Liver (tissue), 9 donors: ENCODE data around the gene HID1. TPM values are rescaled to one million over a fixed set of nuclear protein-coding genes. Genes with fewer than 3 reads are reported as not detected.

Experiments used
- DNase-seq: peaks from one replicate; pipeline ENCODE4 v3.0.0-alpha.2; 2017; ENCODE audit warnings: low spot score
- H3K27ac ChIP-seq, 2 donors: one replicate each; pipeline ENCODE4 v1.7.0; 2013; ENCODE audit warnings: inconsistent platforms in 2 of 2, low read length in 2 of 2, control low read depth in 1 of 2, low read depth in 1 of 2, mild to moderate bottlenecking in 1 of 2
- H3K27me3 ChIP-seq, 4 donors: one replicate each; pipeline versions ENCODE4 v1.6.1 to v1.7.0; 2013; ENCODE audit warnings: low read length in 3 of 4, inconsistent platforms in 1 of 4, mild to moderate bottlenecking in 1 of 4, moderate library complexity in 1 of 4; ENCODE audit not compliant: control insufficient read depth in 4 of 4, insufficient read depth in 4 of 4
- H3K36me3 ChIP-seq, 4 donors: one replicate each; pipeline versions ENCODE4 v1.6.1 to v1.7.0; 2013; ENCODE audit warnings: low read length in 3 of 4, mild to moderate bottlenecking in 3 of 4, low read depth in 1 of 4, moderate library complexity in 1 of 4; ENCODE audit not compliant: control insufficient read depth in 4 of 4, insufficient read depth in 3 of 4
- H3K4me1 ChIP-seq, 4 donors: one replicate each; pipeline versions ENCODE4 v1.6.1 to v1.7.0; 2013; ENCODE audit warnings: low read length in 3 of 4, mild to moderate bottlenecking in 3 of 4, moderate library complexity in 1 of 4; ENCODE audit not compliant: control insufficient read depth in 4 of 4, insufficient read depth in 4 of 4
- H3K4me3 ChIP-seq, 3 donors: one replicate each; pipeline versions ENCODE4 v1.6.1 to v1.7.0; 2013; ENCODE audit warnings: low read length in 3 of 3, control low read depth in 1 of 3, low read depth in 1 of 3, mild to moderate bottlenecking in 1 of 3
- H3K9ac ChIP-seq, 2 donors: one replicate each; pipeline ENCODE4 v1.7.0; 2013; ENCODE audit warnings: low read length in 2 of 2, mild to moderate bottlenecking in 2 of 2, moderate library complexity in 2 of 2, control low read depth in 1 of 2, low read depth in 1 of 2
- H3K9me3 ChIP-seq, 4 donors: one replicate each; pipeline versions ENCODE4 v1.6.1 to v1.7.0; 2013; ENCODE audit warnings: low read length in 3 of 4; ENCODE audit not compliant: control insufficient read depth in 4 of 4
- EGR1 ChIP-seq, 2 donors: IDR thresholded peaks; 2 replicates each; pipeline ENCODE4 v1.6.1; 2016 to 2018; ENCODE audit warnings: antibody characterized with exemption in 2 of 2, low read depth in 2 of 2
- FOXA1 ChIP-seq: IDR thresholded peaks from 2 replicates; pipeline ENCODE4 v1.6.1; 2016; ENCODE audit warnings: antibody characterized with exemption
- FOXA2 ChIP-seq: IDR thresholded peaks from 2 replicates; pipeline ENCODE4 v1.6.1; 2016; ENCODE audit warnings: antibody characterized with exemption
- GABPA ChIP-seq, 2 donors: IDR thresholded peaks in 1 of 2; conservative IDR thresholded peaks in 1 of 2; 2 replicates each; pipeline ENCODE4 v1.6.1; 2016; ENCODE audit warnings: antibody characterized with exemption in 2 of 2, mild to moderate bottlenecking in 1 of 2, moderate library complexity in 1 of 2
- HNF4A ChIP-seq, 2 donors: conservative IDR thresholded peaks; 2 replicates each; pipeline ENCODE4 v1.6.1; 2016; ENCODE audit warnings: antibody characterized with exemption in 2 of 2, mild to moderate bottlenecking in 2 of 2
- HNF4G ChIP-seq: IDR thresholded peaks from 2 replicates; pipeline ENCODE4 v1.6.1; 2016; ENCODE audit warnings: antibody characterized with exemption
- JUND ChIP-seq, 2 donors: IDR thresholded peaks; 2 replicates each; pipeline ENCODE4 v1.6.1; 2016; ENCODE audit warnings: antibody characterized with exemption in 2 of 2
- NR2F2 ChIP-seq: IDR thresholded peaks from 2 replicates; pipeline ENCODE4 v1.6.1; 2016; ENCODE audit warnings: antibody characterized with exemption
- RAD21 ChIP-seq, 2 donors: IDR thresholded peaks; 2 replicates each; pipeline ENCODE4 v1.6.1; 2016; ENCODE audit warnings: antibody characterized with exemption in 2 of 2, mild to moderate bottlenecking in 2 of 2
- RXRA ChIP-seq, 2 donors: IDR thresholded peaks; 2 replicates each; pipeline ENCODE4 v1.6.1; 2017 to 2018; ENCODE audit warnings: antibody characterized with exemption in 2 of 2, mild to moderate bottlenecking in 1 of 2
- SP1 ChIP-seq: IDR thresholded peaks from 2 replicates; pipeline ENCODE4 v1.6.1; 2018; ENCODE audit warnings: antibody characterized with exemption, mild to moderate bottlenecking
- TAF1 ChIP-seq: conservative IDR thresholded peaks from 2 replicates; pipeline ENCODE4 v1.6.1; 2016; ENCODE audit warnings: antibody characterized with exemption, mild to moderate bottlenecking
- YY1 ChIP-seq: IDR thresholded peaks from 2 replicates; pipeline ENCODE4 v1.6.1; 2016; ENCODE audit warnings: antibody characterized with exemption, mild to moderate bottlenecking
- WGBS: extraction: QIAGEN DNeasy Blood & Tissue Kit; methylation state at CpG from one replicate; pipeline ENCODE4 v1.1.7; 2013; 5-methylcytosine and 5-hydroxymethylcytosine counted together
- polyA plus RNA-seq, 2 donors: library from polyadenylated mRNA; stranded (reverse) in 1 of 2; unstranded in 1 of 2; fragments of 200-250 nt in 1 of 2; fragments of >200 nt in 1 of 2; fragmentation: Nextera tagmentation in 1 of 2; extraction: Ambion mirVana in 1 of 2; gene quantifications; one replicate each; pipeline versions ENCODE4 v1.2.1 to v1.2.3, GENCODE V29; 2013 to 2015
- total RNA-seq, 2 donors: library from RNA; depleted of rRNA; stranded (reverse); fragments of >200 nt; gene quantifications; one replicate each; pipeline ENCODE4 v1.2.3, GENCODE V29; 2014
- TF ChIP-seq, protein P1 (sequence below): IDR thresholded peaks from 2 replicates; pipeline ENCODE4 v1.6.1; 2016; ENCODE audit warnings: antibody characterized with exemption
- TF ChIP-seq, protein P2 (sequence below): IDR thresholded peaks from 2 replicates; pipeline ENCODE4 v1.6.1; 2016; ENCODE audit warnings: antibody characterized with exemption, mild to moderate bottlenecking
- TF ChIP-seq, protein P3 (sequence below): fragments of 150-350 bp; IDR thresholded peaks from 2 replicates; pipeline ENCODE4 v1.5.1; 2017; ENCODE audit warnings: improper control_type of control experiment, low read depth, low read length; ENCODE audit not compliant: missing input control
- TF ChIP-seq, protein P4 (sequence below): IDR thresholded peaks from 2 replicates; pipeline ENCODE4 v1.6.1; 2016; ENCODE audit warnings: antibody characterized with exemption
- TF ChIP-seq, protein P5 (sequence below): IDR thresholded peaks from 2 replicates; pipeline ENCODE4 v1.6.1; 2016; ENCODE audit warnings: antibody characterized with exemption
- donor health status: healthy.
- donor health status: healthy.
- donor health status: healthy.
- donor health status: healthy.
- donor health status: healthy.

HID1 gene
- total and polyA plus RNA-seq, 4 donors, result 2.7 to 6.2 (median 3.7) TPM

DNA sequence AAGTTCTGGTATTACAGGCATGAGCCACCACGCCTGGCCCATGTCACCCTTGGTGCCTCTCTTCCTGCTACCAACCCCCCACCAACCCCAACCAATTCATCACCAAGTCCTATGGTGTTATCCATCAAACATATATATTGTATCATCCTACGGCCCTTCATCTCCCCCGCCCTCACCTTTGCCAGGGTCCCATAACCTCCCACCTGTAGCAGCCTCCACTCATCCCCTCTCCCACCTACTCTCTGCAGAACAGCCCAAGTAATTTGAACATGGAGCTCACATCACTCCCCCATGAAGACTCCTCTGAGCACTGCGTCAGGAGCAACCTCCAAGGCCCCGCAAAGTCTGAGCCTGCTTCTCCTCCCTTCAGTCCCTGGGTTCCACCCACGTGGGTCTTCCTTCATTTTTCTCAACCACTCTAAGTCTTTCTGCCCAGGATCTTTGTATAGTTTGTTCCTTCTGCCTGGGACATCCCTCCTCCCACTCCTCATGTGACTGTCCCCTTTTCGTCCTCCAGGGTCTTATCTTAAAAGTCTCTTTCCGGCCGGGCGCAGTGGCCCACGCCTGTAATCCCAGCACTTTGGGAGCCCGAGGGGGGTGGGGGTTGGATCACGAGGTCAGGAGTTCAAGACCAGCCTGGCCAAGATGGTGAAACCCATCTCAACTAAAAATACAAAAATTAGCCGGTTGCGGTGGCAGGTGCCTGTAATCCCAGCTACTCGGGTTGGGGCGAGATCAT is 7.0 kb upstream of the HID1 start:
- H3K9me3 ChIP-seq, result no peaks in the 10 kb centered on the region
- H3K27me3 ChIP-seq, result peaks cover 0 to 3% (median under 1%) of the 10 kb centered on the region in 4 donors
- DNase-seq, result no peak
- TF ChIP-seq EGR1 (IDR thresholded peaks at IDR 0.05; ENCODE audit: low read depth in 2 of 2), result no peak
- no peak for TF ChIP-seq YY1
- no peak for TF ChIP-seq NR2F2
- TF ChIP-seq, protein P1, sequence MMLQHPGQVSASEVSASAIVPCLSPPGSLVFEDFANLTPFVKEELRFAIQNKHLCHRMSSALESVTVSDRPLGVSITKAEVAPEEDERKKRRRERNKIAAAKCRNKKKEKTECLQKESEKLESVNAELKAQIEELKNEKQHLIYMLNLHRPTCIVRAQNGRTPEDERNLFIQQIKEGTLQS, result no peak
- no peak for TF ChIP-seq RXRA (IDR thresholded peaks at IDR 0.05)
- no peak for TF ChIP-seq JUND (IDR thresholded peaks at IDR 0.05)
- TF ChIP-seq, protein P2, sequence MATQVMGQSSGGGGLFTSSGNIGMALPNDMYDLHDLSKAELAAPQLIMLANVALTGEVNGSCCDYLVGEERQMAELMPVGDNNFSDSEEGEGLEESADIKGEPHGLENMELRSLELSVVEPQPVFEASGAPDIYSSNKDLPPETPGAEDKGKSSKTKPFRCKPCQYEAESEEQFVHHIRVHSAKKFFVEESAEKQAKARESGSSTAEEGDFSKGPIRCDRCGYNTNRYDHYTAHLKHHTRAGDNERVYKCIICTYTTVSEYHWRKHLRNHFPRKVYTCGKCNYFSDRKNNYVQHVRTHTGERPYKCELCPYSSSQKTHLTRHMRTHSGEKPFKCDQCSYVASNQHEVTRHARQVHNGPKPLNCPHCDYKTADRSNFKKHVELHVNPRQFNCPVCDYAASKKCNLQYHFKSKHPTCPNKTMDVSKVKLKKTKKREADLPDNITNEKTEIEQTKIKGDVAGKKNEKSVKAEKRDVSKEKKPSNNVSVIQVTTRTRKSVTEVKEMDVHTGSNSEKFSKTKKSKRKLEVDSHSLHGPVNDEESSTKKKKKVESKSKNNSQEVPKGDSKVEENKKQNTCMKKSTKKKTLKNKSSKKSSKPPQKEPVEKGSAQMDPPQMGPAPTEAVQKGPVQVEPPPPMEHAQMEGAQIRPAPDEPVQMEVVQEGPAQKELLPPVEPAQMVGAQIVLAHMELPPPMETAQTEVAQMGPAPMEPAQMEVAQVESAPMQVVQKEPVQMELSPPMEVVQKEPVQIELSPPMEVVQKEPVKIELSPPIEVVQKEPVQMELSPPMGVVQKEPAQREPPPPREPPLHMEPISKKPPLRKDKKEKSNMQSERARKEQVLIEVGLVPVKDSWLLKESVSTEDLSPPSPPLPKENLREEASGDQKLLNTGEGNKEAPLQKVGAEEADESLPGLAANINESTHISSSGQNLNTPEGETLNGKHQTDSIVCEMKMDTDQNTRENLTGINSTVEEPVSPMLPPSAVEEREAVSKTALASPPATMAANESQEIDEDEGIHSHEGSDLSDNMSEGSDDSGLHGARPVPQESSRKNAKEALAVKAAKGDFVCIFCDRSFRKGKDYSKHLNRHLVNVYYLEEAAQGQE, result no peak
- TF ChIP-seq, protein P3, sequence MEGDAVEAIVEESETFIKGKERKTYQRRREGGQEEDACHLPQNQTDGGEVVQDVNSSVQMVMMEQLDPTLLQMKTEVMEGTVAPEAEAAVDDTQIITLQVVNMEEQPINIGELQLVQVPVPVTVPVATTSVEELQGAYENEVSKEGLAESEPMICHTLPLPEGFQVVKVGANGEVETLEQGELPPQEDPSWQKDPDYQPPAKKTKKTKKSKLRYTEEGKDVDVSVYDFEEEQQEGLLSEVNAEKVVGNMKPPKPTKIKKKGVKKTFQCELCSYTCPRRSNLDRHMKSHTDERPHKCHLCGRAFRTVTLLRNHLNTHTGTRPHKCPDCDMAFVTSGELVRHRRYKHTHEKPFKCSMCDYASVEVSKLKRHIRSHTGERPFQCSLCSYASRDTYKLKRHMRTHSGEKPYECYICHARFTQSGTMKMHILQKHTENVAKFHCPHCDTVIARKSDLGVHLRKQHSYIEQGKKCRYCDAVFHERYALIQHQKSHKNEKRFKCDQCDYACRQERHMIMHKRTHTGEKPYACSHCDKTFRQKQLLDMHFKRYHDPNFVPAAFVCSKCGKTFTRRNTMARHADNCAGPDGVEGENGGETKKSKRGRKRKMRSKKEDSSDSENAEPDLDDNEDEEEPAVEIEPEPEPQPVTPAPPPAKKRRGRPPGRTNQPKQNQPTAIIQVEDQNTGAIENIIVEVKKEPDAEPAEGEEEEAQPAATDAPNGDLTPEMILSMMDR, result no peak
- no peak for TF ChIP-seq GABPA (IDR thresholded peaks at IDR 0.05 in 1 of 2, conservative IDR thresholded peaks at IDR 0.05 in 1 of 2)
- TF ChIP-seq HNF4A (conservative IDR thresholded peaks at IDR 0.05), result no peak
- no peak for TF ChIP-seq RAD21 (IDR thresholded peaks at IDR 0.05)
- TF ChIP-seq, protein P4, sequence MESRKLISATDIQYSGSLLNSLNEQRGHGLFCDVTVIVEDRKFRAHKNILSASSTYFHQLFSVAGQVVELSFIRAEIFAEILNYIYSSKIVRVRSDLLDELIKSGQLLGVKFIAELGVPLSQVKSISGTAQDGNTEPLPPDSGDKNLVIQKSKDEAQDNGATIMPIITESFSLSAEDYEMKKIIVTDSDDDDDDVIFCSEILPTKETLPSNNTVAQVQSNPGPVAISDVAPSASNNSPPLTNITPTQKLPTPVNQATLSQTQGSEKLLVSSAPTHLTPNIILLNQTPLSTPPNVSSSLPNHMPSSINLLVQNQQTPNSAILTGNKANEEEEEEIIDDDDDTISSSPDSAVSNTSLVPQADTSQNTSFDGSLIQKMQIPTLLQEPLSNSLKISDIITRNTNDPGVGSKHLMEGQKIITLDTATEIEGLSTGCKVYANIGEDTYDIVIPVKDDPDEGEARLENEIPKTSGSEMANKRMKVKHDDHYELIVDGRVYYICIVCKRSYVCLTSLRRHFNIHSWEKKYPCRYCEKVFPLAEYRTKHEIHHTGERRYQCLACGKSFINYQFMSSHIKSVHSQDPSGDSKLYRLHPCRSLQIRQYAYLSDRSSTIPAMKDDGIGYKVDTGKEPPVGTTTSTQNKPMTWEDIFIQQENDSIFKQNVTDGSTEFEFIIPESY, result no peak
- TF ChIP-seq FOXA2, result no peak
- TF ChIP-seq HNF4G, result no peak
- TF ChIP-seq, protein P5, sequence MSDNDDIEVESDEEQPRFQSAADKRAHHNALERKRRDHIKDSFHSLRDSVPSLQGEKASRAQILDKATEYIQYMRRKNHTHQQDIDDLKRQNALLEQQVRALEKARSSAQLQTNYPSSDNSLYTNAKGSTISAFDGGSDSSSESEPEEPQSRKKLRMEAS, result no peak
- TF ChIP-seq FOXA1, result no peak
- no peak for TF ChIP-seq SP1
- no peak for TF ChIP-seq TAF1
- H3K4me3 ChIP-seq, result no peak overlapping the region
- H3K4me1 ChIP-seq, result peaks cover 4 to 12% (median 6%) of the 10 kb centered on the region in 4 donors
- 63% methylated on average over 17 of the region's 17 CpGs for WGBS
- H3K9ac ChIP-seq, result no peak overlapping the region
- H3K27ac ChIP-seq, result no peak overlapping the region
- no peaks in the 10 kb centered on the region for H3K36me3 ChIP-seq
